ENCODE data around the gene DOK4.

The DOK4 gene

GRCh38 chr16:57530104-57530521 lies 43.8 kb upstream of the DOK4 start:
- Histone ChIP-seq H3K4me3 (replicated peaks; ENCODE audit: insufficient read depth, low read length) (no peak overlapping the region), H3K27ac (replicated peaks) (no peak overlapping the region), H3K27me3 (ENCODE audit: insufficient read depth, poor library complexity, severe bottlenecking) (no peaks in the 10 kb centered on the region)
- no peak for TF ChIP-seq POLR2AphosphoS5 (IDR thresholded peaks at IDR 0.05; ENCODE audit: low read depth)
- no peak; the same call in 1 of the 2 replicates for TF ChIP-seq GABPA (IDR thresholded peaks at IDR 0.05; ENCODE audit: low read depth)
- TF ChIP-seq REST (IDR thresholded peaks at IDR 0.05; ENCODE audit: insufficient replicate concordance, low read depth), result no peak
- no peak for TF ChIP-seq SPI1 (IDR thresholded peaks at IDR 0.05; ENCODE audit: borderline replicate concordance, low read depth)
- TF ChIP-seq CTCF (IDR thresholded peaks at IDR 0.05; ENCODE audit: insufficient read depth, low read length), result no peak
- no peak for DNase-seq (ENCODE audit: low read depth in 1 of 2, low spot score in 1 of 2)

- H3K27ac ChIP-seq (replicated peaks), result no peak overlapping the region
Measured at GRCh38 chr16:57529391-57530103, 43.3 kb upstream of the DOK4 start.

More at GRCh38 chr16:57529391-57530103, 43.3 kb upstream of the DOK4 start:
- Histone ChIP-seq H3K4me3 (replicated peaks; ENCODE audit: insufficient read depth, low read length) (no peak overlapping the region), H3K27me3 (ENCODE audit: insufficient read depth, poor library complexity, severe bottlenecking) (no peaks in the 10 kb centered on the region)
- DNase-seq (ENCODE audit: low read depth in 1 of 2, low spot score in 1 of 2), result no peak
- TF ChIP-seq SPI1 (IDR thresholded peaks at IDR 0.05; ENCODE audit: borderline replicate concordance, low read depth) (no peak), REST (IDR thresholded peaks at IDR 0.05; ENCODE audit: insufficient replicate concordance, low read depth) (no peak), GABPA (IDR thresholded peaks at IDR 0.05; ENCODE audit: low read depth) (no peak; the same call in 1 of the 2 replicates), CTCF (IDR thresholded peaks at IDR 0.05; ENCODE audit: insufficient read depth, low read length) (no peak), POLR2AphosphoS5 (IDR thresholded peaks at IDR 0.05; ENCODE audit: low read depth) (no peak)
